SU-DHL-6 (cell line): Measurements from ENCODE around the gene LINGO1.

Experiments used
- EZH2phosphoT487 ChIP-seq: fragments of 200-600 bp; sonication (generic), shearing (Covaris generic); conservative IDR thresholded peaks from 2 replicates; pipeline ENCODE4 v1.6.1; 2018; ENCODE audit warnings: mild to moderate bottlenecking, antibody characterized with exemption, low read length, moderate library complexity, mixed read lengths
- TF ChIP-seq, protein P1 (sequence below): fragments of 200-600 bp; sonication (generic); IDR thresholded peaks from one replicate; pipeline ENCODE4 v1.5.1; 2017; ENCODE audit warnings: antibody characterized with exemption, mild to moderate bottlenecking, low read length, moderate library complexity; ENCODE audit not compliant: insufficient read depth, poor library complexity, severe bottlenecking

DNA sequence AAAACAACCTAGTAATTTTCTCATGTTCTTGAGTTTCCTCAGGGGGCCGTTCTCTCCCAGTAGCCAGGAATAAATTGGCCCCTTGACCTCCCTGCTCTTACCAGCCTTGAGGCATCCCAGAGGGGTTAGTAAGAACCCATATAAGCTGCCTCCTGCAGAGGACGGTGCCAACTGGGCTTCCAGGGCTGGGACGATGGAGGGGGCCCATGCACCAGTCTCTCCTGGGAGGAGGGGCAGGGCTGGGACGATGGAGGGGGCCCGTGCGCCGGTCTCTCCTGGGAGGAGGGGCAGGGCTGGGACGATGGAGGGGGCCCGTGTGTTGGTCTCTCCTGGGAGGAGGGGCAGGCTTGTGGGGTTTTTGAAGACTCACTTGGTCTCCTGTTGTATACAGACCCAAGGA is 22.0 kb downstream of the LINGO1 start:
- TF ChIP-seq, protein P1, sequence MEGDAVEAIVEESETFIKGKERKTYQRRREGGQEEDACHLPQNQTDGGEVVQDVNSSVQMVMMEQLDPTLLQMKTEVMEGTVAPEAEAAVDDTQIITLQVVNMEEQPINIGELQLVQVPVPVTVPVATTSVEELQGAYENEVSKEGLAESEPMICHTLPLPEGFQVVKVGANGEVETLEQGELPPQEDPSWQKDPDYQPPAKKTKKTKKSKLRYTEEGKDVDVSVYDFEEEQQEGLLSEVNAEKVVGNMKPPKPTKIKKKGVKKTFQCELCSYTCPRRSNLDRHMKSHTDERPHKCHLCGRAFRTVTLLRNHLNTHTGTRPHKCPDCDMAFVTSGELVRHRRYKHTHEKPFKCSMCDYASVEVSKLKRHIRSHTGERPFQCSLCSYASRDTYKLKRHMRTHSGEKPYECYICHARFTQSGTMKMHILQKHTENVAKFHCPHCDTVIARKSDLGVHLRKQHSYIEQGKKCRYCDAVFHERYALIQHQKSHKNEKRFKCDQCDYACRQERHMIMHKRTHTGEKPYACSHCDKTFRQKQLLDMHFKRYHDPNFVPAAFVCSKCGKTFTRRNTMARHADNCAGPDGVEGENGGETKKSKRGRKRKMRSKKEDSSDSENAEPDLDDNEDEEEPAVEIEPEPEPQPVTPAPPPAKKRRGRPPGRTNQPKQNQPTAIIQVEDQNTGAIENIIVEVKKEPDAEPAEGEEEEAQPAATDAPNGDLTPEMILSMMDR: no peak
- TF ChIP-seq EZH2phosphoT487: no peak
